HUDEP-2 (cell line): ENCODE data around the gene MKRN2.
"Not testable (repeated sequence)": the region's sequence is repeated elsewhere in the genome, so short reads cannot be mapped to it uniquely, and the experiment has no call there.

ENCODE experiments used
- DNase-seq, 76 experiments: peaks; one replicate each; lab custom pipeline; 2025; ENCODE audit not compliant: unreplicated experiment in 76 of 76; lab: John Stamatoyannopoulos, UW

The MKRN2 gene

DNA sequence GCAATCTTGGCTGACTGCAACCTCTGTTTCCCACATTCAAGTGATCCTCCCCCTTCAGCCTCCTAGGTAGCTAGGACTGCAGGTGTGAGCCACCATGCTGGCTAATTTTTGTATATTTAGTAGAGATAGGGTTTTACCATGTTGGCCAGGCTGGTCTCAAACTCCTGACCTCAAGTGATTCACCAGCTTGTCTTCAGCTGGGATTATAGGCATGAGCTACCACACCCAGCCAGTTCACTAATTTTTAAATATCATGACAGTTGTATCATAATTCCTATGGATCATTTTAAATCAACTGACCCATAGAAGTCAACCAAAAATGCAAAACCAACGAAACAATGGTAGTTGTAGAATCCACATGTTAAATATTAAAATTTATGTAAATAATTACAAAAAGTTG is 71.9 kb downstream of the MKRN2 start:
- no peak for DNase-seq

DNA sequence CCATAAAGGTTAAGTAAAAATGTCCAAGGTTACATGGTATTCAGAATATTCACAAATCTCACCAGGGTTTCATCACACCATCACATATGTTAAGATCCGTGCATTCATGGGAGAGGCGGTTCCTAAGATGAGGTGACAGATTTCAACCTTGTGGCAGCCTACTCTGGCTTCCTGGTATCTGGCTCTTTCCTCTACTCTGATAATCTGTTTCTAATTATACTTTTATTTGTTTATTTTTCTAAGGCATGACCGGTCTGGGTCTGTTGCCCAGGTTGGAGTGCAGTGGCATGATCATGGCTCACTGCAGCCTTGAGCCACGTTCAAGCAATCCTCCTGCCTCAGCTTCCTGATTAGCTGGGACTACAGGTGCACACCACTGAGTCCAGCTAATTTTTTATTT is 72.7 kb downstream of the MKRN2 start:
- DNase-seq: no peak

DNA sequence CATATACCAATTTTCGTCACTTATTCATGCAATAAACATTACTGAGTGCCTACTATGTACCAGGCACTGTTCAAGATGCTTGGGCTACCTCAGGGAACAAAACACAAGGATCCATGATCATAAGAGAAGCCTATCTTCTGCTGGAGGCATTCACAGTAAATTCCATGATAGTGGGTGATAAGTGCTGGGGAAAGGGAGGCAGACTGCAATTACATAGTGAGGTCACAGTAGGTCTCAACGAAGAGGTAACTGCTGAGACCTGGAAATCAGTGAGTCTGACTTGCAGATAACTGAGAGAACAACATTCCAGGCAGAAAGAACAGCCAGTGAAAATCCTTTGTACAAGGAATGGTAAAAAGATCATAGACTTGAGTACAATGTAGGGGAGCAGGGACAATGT is 73.4 kb downstream of the MKRN2 start:
- DNase-seq: no peak

DNA sequence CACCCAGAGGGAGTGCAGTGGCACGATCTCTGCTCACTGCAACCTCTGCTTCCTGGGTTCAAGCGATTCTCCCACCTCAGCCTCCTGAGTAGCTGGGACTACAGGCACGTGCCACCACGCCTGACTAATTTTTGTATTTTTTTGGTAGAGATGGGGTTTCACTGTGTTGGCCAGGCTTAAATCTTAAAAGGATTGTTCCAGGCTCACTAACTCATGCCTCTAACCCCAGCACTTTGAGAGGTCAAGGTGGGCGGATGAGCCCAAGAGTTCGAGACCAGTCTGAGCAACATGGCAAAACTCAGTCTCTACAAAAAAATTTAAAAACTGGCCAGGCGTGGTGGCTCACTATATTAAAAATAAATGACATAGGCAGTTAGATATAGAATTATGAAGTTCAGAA is 74.0 kb downstream of the MKRN2 start:
- DNase-seq: not testable (repeated sequence)

DNA sequence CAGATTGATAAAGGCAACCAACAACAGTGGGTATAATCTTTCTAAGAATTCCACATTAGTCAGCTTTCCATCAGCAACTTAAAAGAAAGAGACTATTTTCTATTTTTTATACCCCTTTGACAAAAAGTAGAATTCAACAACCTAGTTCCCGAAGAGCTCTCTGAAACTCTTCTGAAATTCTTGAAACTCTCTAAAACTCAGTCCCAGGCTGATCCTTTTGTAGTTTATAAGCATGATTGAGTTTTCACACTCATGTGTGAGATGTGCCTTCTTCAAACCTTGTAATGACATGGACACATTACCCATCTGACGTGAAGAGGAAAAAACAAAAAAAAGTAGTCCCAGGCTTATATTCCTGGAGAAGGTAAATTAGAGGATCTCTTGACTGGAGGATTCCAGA is 75.6 kb downstream of the MKRN2 start:
- no peak for DNase-seq

DNA sequence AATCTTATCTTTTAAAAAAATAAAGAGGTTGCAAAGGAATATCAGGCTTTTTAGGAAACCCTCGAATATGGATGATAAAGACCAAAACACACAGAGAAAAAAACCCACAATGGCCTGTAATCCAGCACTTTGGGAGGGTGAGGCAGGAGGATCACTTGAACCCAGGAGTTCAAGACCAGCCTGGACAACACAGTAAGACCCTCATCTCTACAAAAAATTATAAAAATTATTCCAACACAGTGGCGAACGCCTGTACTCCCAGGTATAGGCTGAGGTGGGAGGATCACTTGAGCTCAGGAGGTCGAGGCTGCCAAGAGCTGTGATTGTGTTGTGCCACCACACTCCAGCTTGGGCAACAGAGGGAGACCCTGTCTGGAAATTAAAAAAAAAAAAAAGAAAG is 76.2 kb downstream of the MKRN2 start:
- DNase-seq: no peak
